Liver (tissue), 3 donors: ENCODE results near the gene ERBB3.

ENCODE experiments used
- CTCF ChIP-seq: fragments of 150-350 bp; IDR thresholded peaks from 2 replicates; pipeline ENCODE4 v1.5.1; 2017; ENCODE audit warnings: improper control_type of control experiment, low read depth, low read length; ENCODE audit not compliant: missing input control
- RAD21 ChIP-seq, 2 donors: IDR thresholded peaks; 2 replicates each; pipeline ENCODE4 v1.6.1; 2016; ENCODE audit warnings: antibody characterized with exemption in 2 of 2, mild to moderate bottlenecking in 2 of 2
- donor health status: healthy.
- donor health status: healthy.

- TF ChIP-seq CTCF: peak; percentile 34
- TF ChIP-seq RAD21 (IDR thresholded peaks at IDR 0.05): peak; percentile 62 to 65
These were observed 38.1 kb downstream of the ERBB3 start, which contains the start of gene ZC3H10 for GRCh38 chr12:56117778-56118687.
